ENCODE data around the gene EARS2.
"Not testable (repeated sequence)": the region's sequence is repeated elsewhere in the genome, so short reads cannot be mapped to it uniquely, and the experiment has no call there.

The EARS2 gene

GRCh38 chr16:23556881-23557778 is at the start of gene EARS2, which contains the start of gene UBFD1:
Gene EARS2, minus strand, starts transcription at chr16:23557350. Its CDS starts 7 bp downstream, at chr16:23557343.
Gene UBFD1, plus strand, starts transcription at chr16:23557727. Its CDS starts 16 bp downstream, at chr16:23557743.
- DNase-seq (ENCODE audit: low spot score): peak; percentile 99
- H3K9me3 Mint-ChIP-seq: no peaks in the 10 kb centered on the region
- H3K27me3 Mint-ChIP-seq (ENCODE audit: low read depth): no peaks in the 10 kb centered on the region
- H3K4me1 Mint-ChIP-seq (ENCODE audit: low read depth): peaks cover 23% of the 10 kb centered on the region
- peak within 1 kb of the TSS; percentile 86 for H3K27ac Mint-ChIP-seq
- H3K4me3 Mint-ChIP-seq: peak within 1 kb of the TSS; percentile 90
- H3K36me3 Mint-ChIP-seq (ENCODE audit: low read depth): peaks cover 24% of the 10 kb centered on the region

GRCh38 chr16:23597003-23597756 is 40.0 kb upstream of the EARS2 start:
- Mint-ChIP-seq H3K4me3 (peak overlapping the region; percentile 48), H3K27me3 (ENCODE audit: low read depth) (no peaks in the 10 kb centered on the region), H3K4me1 (ENCODE audit: low read depth) (peaks cover 10% of the 10 kb centered on the region), H3K9me3 (no peaks in the 10 kb centered on the region), H3K27ac (peak overlapping the region; percentile 74), H3K36me3 (ENCODE audit: low read depth) (peaks cover 12% of the 10 kb centered on the region)
- DNase-seq (ENCODE audit: low spot score): no peak

- H3K9me3 Mint-ChIP-seq: no peaks in the 10 kb centered on the region
- H3K27me3 Mint-ChIP-seq (ENCODE audit: low read depth): no peaks in the 10 kb centered on the region
- peaks cover 17% of the 10 kb centered on the region for H3K36me3 Mint-ChIP-seq (ENCODE audit: low read depth)
- H3K4me3 Mint-ChIP-seq: peak within 1 kb of the TSS; percentile 86
- DNase-seq (ENCODE audit: low spot score): peak; percentile 94
- peaks cover 14% of the 10 kb centered on the region for H3K4me1 Mint-ChIP-seq (ENCODE audit: low read depth)
- H3K27ac Mint-ChIP-seq: peak within 1 kb of the TSS; percentile 87
These were observed 39.0 kb upstream of the EARS2 start, which contains the start of gene NDUFAB1 for GRCh38 chr16:23595951-23596720. Gene NDUFAB1, minus strand, starts transcription at chr16:23596316. Its CDS starts 26 bp downstream, at chr16:23596290.

- Mint-ChIP-seq H3K27me3 (ENCODE audit: low read depth) (no peaks in the 10 kb centered on the region), H3K36me3 (ENCODE audit: low read depth) (peaks cover 21% of the 10 kb centered on the region), H3K9me3 (no peaks in the 10 kb centered on the region), H3K4me1 (ENCODE audit: low read depth) (peaks cover 14% of the 10 kb centered on the region), H3K4me3 (peak overlapping the region; percentile 86), H3K27ac (peak overlapping the region; percentile 67)
- peak; percentile 6 for DNase-seq (ENCODE audit: low spot score)
These were observed 38.2 kb upstream of the EARS2 start for GRCh38 chr16:23595246-23595950.

GRCh38 chr16:23594186-23594585 is 37.0 kb upstream of the EARS2 start:
- Mint-ChIP-seq H3K9me3 (no peaks in the 10 kb centered on the region), H3K4me3 (no peak overlapping the region), H3K27me3 (ENCODE audit: low read depth) (no peaks in the 10 kb centered on the region), H3K36me3 (ENCODE audit: low read depth) (peaks cover 26% of the 10 kb centered on the region), H3K4me1 (ENCODE audit: low read depth) (peaks cover 14% of the 10 kb centered on the region), H3K27ac (no peak overlapping the region)
- DNase-seq (ENCODE audit: low spot score): no peak

- Mint-ChIP-seq H3K27me3 (ENCODE audit: low read depth) (no peaks in the 10 kb centered on the region), H3K36me3 (ENCODE audit: low read depth) (peaks cover 30% of the 10 kb centered on the region), H3K9me3 (no peaks in the 10 kb centered on the region), H3K4me3 (no peak overlapping the region), H3K27ac (no peak overlapping the region), H3K4me1 (ENCODE audit: low read depth) (peaks cover 7% of the 10 kb centered on the region)
- DNase-seq (ENCODE audit: low spot score): no peak
These were observed 33.0 kb upstream of the EARS2 start for GRCh38 chr16:23590181-23590580.

GRCh38 chr16:23587726-23588125 is 30.6 kb upstream of the EARS2 start:
- H3K27me3 Mint-ChIP-seq (ENCODE audit: low read depth): no peaks in the 10 kb centered on the region
- H3K4me3 Mint-ChIP-seq: no peak overlapping the region
- no peak for DNase-seq (ENCODE audit: low spot score)
- H3K4me1 Mint-ChIP-seq (ENCODE audit: low read depth): peaks cover 6% of the 10 kb centered on the region
- no peaks in the 10 kb centered on the region for H3K9me3 Mint-ChIP-seq
- H3K27ac Mint-ChIP-seq: no peak overlapping the region
- H3K36me3 Mint-ChIP-seq (ENCODE audit: low read depth): peaks cover 40% of the 10 kb centered on the region

- H3K27me3 Mint-ChIP-seq (ENCODE audit: low read depth): no peaks in the 10 kb centered on the region
- no peak for DNase-seq (ENCODE audit: low spot score)
- no peaks in the 10 kb centered on the region for H3K4me1 Mint-ChIP-seq (ENCODE audit: low read depth)
- no peaks in the 10 kb centered on the region for H3K9me3 Mint-ChIP-seq
- H3K36me3 Mint-ChIP-seq (ENCODE audit: low read depth): peaks cover 35% of the 10 kb centered on the region
- H3K27ac Mint-ChIP-seq: no peak overlapping the region
- H3K4me3 Mint-ChIP-seq: no peak overlapping the region
These were observed 27.3 kb upstream of the EARS2 start for GRCh38 chr16:23584186-23585076.

GRCh38 chr16:23583271-23583670 is 26.1 kb upstream of the EARS2 start:
- H3K36me3 Mint-ChIP-seq (ENCODE audit: low read depth): peaks cover 37% of the 10 kb centered on the region
- H3K27me3 Mint-ChIP-seq (ENCODE audit: low read depth); H3K9me3 Mint-ChIP-seq; H3K27ac Mint-ChIP-seq; DNase-seq (ENCODE audit: low spot score); H3K4me3 Mint-ChIP-seq; H3K4me1 Mint-ChIP-seq (ENCODE audit: low read depth): not testable (repeated sequence)

GRCh38 chr16:23581764-23582163 is 24.6 kb upstream of the EARS2 start:
- no peak overlapping the region for H3K27ac Mint-ChIP-seq
- no peaks in the 10 kb centered on the region for H3K27me3 Mint-ChIP-seq (ENCODE audit: low read depth)
- no peaks in the 10 kb centered on the region for H3K4me1 Mint-ChIP-seq (ENCODE audit: low read depth)
- H3K36me3 Mint-ChIP-seq (ENCODE audit: low read depth): peaks cover 37% of the 10 kb centered on the region
- no peak overlapping the region for H3K4me3 Mint-ChIP-seq
- DNase-seq (ENCODE audit: low spot score): no peak
- H3K9me3 Mint-ChIP-seq: no peaks in the 10 kb centered on the region

- H3K36me3 Mint-ChIP-seq (ENCODE audit: low read depth): peaks cover 34% of the 10 kb centered on the region
- no peak overlapping the region for H3K4me3 Mint-ChIP-seq
- no peaks in the 10 kb centered on the region for H3K9me3 Mint-ChIP-seq
- no peaks in the 10 kb centered on the region for H3K4me1 Mint-ChIP-seq (ENCODE audit: low read depth)
- no peak overlapping the region for H3K27ac Mint-ChIP-seq
- H3K27me3 Mint-ChIP-seq (ENCODE audit: low read depth): no peaks in the 10 kb centered on the region
- DNase-seq (ENCODE audit: low spot score): no peak
These were observed 23.2 kb upstream of the EARS2 start for GRCh38 chr16:23580391-23580790.

- Mint-ChIP-seq H3K4me3 (no peak overlapping the region), H3K36me3 (ENCODE audit: low read depth) (peaks cover 26% of the 10 kb centered on the region), H3K9me3 (no peaks in the 10 kb centered on the region), H3K27me3 (ENCODE audit: low read depth) (no peaks in the 10 kb centered on the region), H3K27ac (no peak overlapping the region), H3K4me1 (ENCODE audit: low read depth) (no peaks in the 10 kb centered on the region)
- no peak for DNase-seq (ENCODE audit: low spot score)
These were observed 22.2 kb upstream of the EARS2 start for GRCh38 chr16:23579371-23579770.
